ENCODE data around the gene MEG3. TPM values are rescaled to one million over a fixed set of nuclear protein-coding genes. Genes with fewer than 3 reads are reported as not detected.

The MEG3 gene
- total RNA-seq, 4 donors from 2014 or later: 6.0 to 23.7 (median 9.4) TPM

GRCh38 chr14:100882026-100882967, 56.4 kb downstream of the MEG3 start:
- Histone ChIP-seq H3K36me3 (no peaks in the 10 kb centered on the region), H3K9me3 (no peaks in the 10 kb centered on the region), H3K4me3 (replicated peaks in 1 of 3) (no peak overlapping the region), H3K27me3 (no peaks in the 10 kb centered on the region), H3K27ac (no peak overlapping the region), H3K4me1 (no peaks in the 10 kb centered on the region)
- 95 to 97% methylated on average over 48 to 49 of the region's 49 CpGs for WGBS, 2 donors
- intact Hi-C loops (cut with DNase I): no loop called here
- no peak for DNase-seq
- TF ChIP-seq POLR2A (IDR thresholded peaks at IDR 0.05) (no peak), CTCF (IDR thresholded peaks at IDR 0.05) (no peak)

GRCh38 chr14:100882991-100883788, 57.3 kb downstream of the MEG3 start:
- Histone ChIP-seq H3K27me3 (no peaks in the 10 kb centered on the region), H3K4me1 (no peaks in the 10 kb centered on the region), H3K36me3 (no peaks in the 10 kb centered on the region), H3K9me3 (no peaks in the 10 kb centered on the region), H3K4me3 (replicated peaks in 1 of 3) (no peak overlapping the region), H3K27ac (no peak overlapping the region)
- DNase-seq: no peak
- TF ChIP-seq CTCF (IDR thresholded peaks at IDR 0.05) (no peak), POLR2A (IDR thresholded peaks at IDR 0.05) (no peak)
- intact Hi-C loops (cut with DNase I): no loop called here
- WGBS, 2 donors: 94 to 96% methylated on average over 16 to 43 of the region's 46 CpGs

- no peaks in the 10 kb centered on the region for H3K9me3 ChIP-seq
- H3K36me3 ChIP-seq: no peaks in the 10 kb centered on the region
- 86 to 95% methylated on average over 7 to 8 of the region's 11 CpGs for WGBS, 2 donors
- no peak overlapping the region for H3K27ac ChIP-seq
- no peak for TF ChIP-seq CTCF (IDR thresholded peaks at IDR 0.05)
- no peak for TF ChIP-seq POLR2A (IDR thresholded peaks at IDR 0.05)
- H3K4me3 ChIP-seq (replicated peaks in 1 of 3): no peak overlapping the region
- no peaks in the 10 kb centered on the region for H3K4me1 ChIP-seq
- no peak for DNase-seq
- H3K27me3 ChIP-seq: no peaks in the 10 kb centered on the region
- intact Hi-C loops (cut with DNase I): no loop called here
These were observed 57.8 kb downstream of the MEG3 start for GRCh38 chr14:100883789-100884101.

GRCh38 chr14:100884456-100884855, 58.5 kb downstream of the MEG3 start:
- H3K27ac ChIP-seq: no peak overlapping the region
- H3K27me3 ChIP-seq: no peaks in the 10 kb centered on the region
- no peak for DNase-seq
- no peak for TF ChIP-seq CTCF (IDR thresholded peaks at IDR 0.05)
- TF ChIP-seq POLR2A (IDR thresholded peaks at IDR 0.05): no peak
- H3K9me3 ChIP-seq: no peaks in the 10 kb centered on the region
- WGBS, 2 donors: 93 to 95% methylated on average over 13 of the region's 13 CpGs
- no peak overlapping the region for H3K4me3 ChIP-seq (replicated peaks in 1 of 3)
- no peaks in the 10 kb centered on the region for H3K36me3 ChIP-seq
- intact Hi-C loops (cut with DNase I): no loop called here
- no peaks in the 10 kb centered on the region for H3K4me1 ChIP-seq

- intact Hi-C loops (cut with DNase I): no loop called here
- DNase-seq: no peak
- 75% methylated on average over 2 of the region's 2 CpGs for WGBS, 2 donors
These were observed 59.3 kb downstream of the MEG3 start for GRCh38 chr14:100885196-100885595.

More at GRCh38 chr14:100885196-100885595, 59.3 kb downstream of the MEG3 start:
- H3K9me3 ChIP-seq: no peaks in the 10 kb centered on the region
- TF ChIP-seq CTCF (IDR thresholded peaks at IDR 0.05) (no peak), POLR2A (IDR thresholded peaks at IDR 0.05) (no peak)
- H3K27ac ChIP-seq: no peak overlapping the region
- no peaks in the 10 kb centered on the region for H3K36me3 ChIP-seq
- H3K4me1 ChIP-seq: no peaks in the 10 kb centered on the region
- H3K4me3 ChIP-seq (replicated peaks in 1 of 3): no peak overlapping the region
- no peaks in the 10 kb centered on the region for H3K27me3 ChIP-seq

All from thyroid gland (tissue), 4 donors.